PC-9 (cell line): ENCODE data around the gene SFI1. TPM values are rescaled to one million over a fixed set of nuclear protein-coding genes. Genes with fewer than 3 reads are reported as not detected.
"Not testable (repeated sequence)": the region's sequence is repeated elsewhere in the genome, so short reads cannot be mapped to it uniquely, and the experiment has no call there.

Source experiments
- BruUV-seq: library from RNA; stranded (reverse); fragments of 400-500 nt; replicated peaks from 2 replicates; lab custom pipeline; 2021; lab: Mats Ljungman, UMichigan
- CTCF ChIA-PET: fragments of 300-600 bp; sonication (Branson Sonifier 250); formaldehyde crosslinking; loops from one replicate; lab custom pipeline; 2022; ENCODE audit warnings: antibody characterized with exemption; lab: Charles Lee
- POLR2A ChIA-PET: fragments of 300-600 bp; sonication (Branson Sonifier 250); formaldehyde crosslinking; loops from one replicate; lab custom pipeline; 2022; ENCODE audit warnings: antibody characterized with exemption; ENCODE audit not compliant: unreplicated experiment; lab: Charles Lee
- DNase-seq, 2 experiments: peaks; one replicate each; pipeline versions ENCODE4 v3.0.0 to v3.0.0-alpha.2; 2015 to 2022; ENCODE audit warnings: mixed read lengths in 1 of 2
- H2AFZ ChIP-seq: fragments of 200-600 bp; sonication (generic); 2 replicates; pipeline ENCODE4 v1.8.1; 2017; ENCODE audit warnings: antibody characterized with exemption
- H3F3A ChIP-seq: fragments of 200-600 bp; sonication (generic); 2 replicates; pipeline ENCODE4 v1.8.1; 2017; ENCODE audit warnings: antibody characterized with exemption, mild to moderate bottlenecking, low read depth; ENCODE audit not compliant: insufficient read depth
- H3K27ac ChIP-seq: fragments of 200-600 bp; sonication (generic); 2 replicates; pipeline ENCODE4 v1.6.1; 2016; ENCODE audit warnings: mixed run types
- H3K27me3 ChIP-seq: fragments of 200-600 bp; sonication (generic); 2 replicates; pipeline ENCODE4 v1.6.1; 2016; ENCODE audit warnings: low read depth, mixed run types; ENCODE audit not compliant: insufficient read depth
- H3K36me3 ChIP-seq: fragments of 200-600 bp; sonication (generic); 2 replicates; pipeline ENCODE4 v1.6.1; 2016; ENCODE audit warnings: low read depth, mixed run types
- H3K4me1 ChIP-seq: fragments of 200-600 bp; sonication (generic); replicated peaks from 2 replicates; pipeline ENCODE4 v1.6.1; 2016; ENCODE audit warnings: mixed run types; ENCODE audit not compliant: insufficient read depth
- H3K4me2 ChIP-seq: fragments of 200-600 bp; sonication (generic); 2 replicates; pipeline ENCODE4 v1.6.1; 2017; ENCODE audit warnings: mixed run types
- H3K4me3 ChIP-seq: fragments of 200-600 bp; sonication (generic); 2 replicates; pipeline ENCODE4 v1.6.1; 2016; ENCODE audit warnings: mixed run types
- H3K79me2 ChIP-seq: fragments of 200-600 bp; sonication (generic); 2 replicates; pipeline ENCODE4 v1.6.1; 2017; ENCODE audit warnings: low read depth, mixed run types
- H3K9me2 ChIP-seq: fragments of 200-600 bp; sonication (generic); 2 replicates; pipeline ENCODE4 v1.8.1; 2017; ENCODE audit warnings: mild to moderate bottlenecking; ENCODE audit not compliant: insufficient read depth
- H3K9me3 ChIP-seq: fragments of 200-600 bp; sonication (generic); 2 replicates; pipeline ENCODE4 v1.8.1; 2016; ENCODE audit warnings: low read depth; ENCODE audit not compliant: insufficient read depth
- H4K20me1 ChIP-seq: fragments of 200-600 bp; sonication (generic); 2 replicates; pipeline ENCODE4 v1.8.1; 2017; ENCODE audit not compliant: insufficient read depth
- CTCF ChIP-seq: fragments of 200-600 bp; sonication (generic); conservative IDR thresholded peaks from 2 replicates; pipeline ENCODE4 v1.6.1; 2017; ENCODE audit warnings: mixed run types, antibody characterized with exemption, mild to moderate bottlenecking, moderate library complexity
- EZH2 ChIP-seq: fragments of 200-600 bp; sonication (generic); IDR thresholded peaks from 2 replicates; pipeline ENCODE4 v1.8.0; 2017; ENCODE audit warnings: antibody characterized with exemption, low read depth
- intact Hi-C: fragments of 100-400 bp; cut with micrococcal nuclease; formaldehyde crosslinking; loops from one replicate; pipeline ENCODE4 v1.10.0; 2022; ENCODE audit not compliant: unreplicated experiment
- total RNA-seq: library from RNA; stranded (reverse); gene quantifications from 2 replicates; pipeline ENCODE4 v1.2.3, GENCODE V29; 2021

SFI1 gene
- total RNA-seq, 1 experiment from 2014 or later: 57.9 TPM

- Histone ChIP-seq H3K4me1 (no peaks in the 10 kb centered on the region), H3K27me3 (no peaks in the 10 kb centered on the region), H3F3A (no peaks in the 10 kb centered on the region), H3K9me2 (no peaks in the 10 kb centered on the region), H3K9me3 (no peaks in the 10 kb centered on the region), H3K79me2 (no peaks in the 10 kb centered on the region), H4K20me1 (no peaks in the 10 kb centered on the region), H3K27ac (no peak overlapping the region), H3K4me3 (no peak overlapping the region), H2AFZ (no peak overlapping the region), H3K36me3 (no peaks in the 10 kb centered on the region), H3K4me2 (no peak overlapping the region)
- ChIA-PET CTCF (interaction anchor here (0.5 to 1.6 kb wide), 5 partner anchors 43 to 414 kb away, joined by 3 to 7 read pairs (median 4); no protein-coding TSS in a partner anchor), POLR2A (no interaction called here)
- DNase-seq: peak in 1 of 2 experiments; percentile 4
- no TSS peak for BruUV-seq
- TF ChIP-seq EZH2: no peak
- TF ChIP-seq CTCF: peak; percentile 77
- intact Hi-C loops: no loop called here
Observed at GRCh38 chr22:31556627-31557203, 60.4 kb downstream of the SFI1 start.

DNA sequence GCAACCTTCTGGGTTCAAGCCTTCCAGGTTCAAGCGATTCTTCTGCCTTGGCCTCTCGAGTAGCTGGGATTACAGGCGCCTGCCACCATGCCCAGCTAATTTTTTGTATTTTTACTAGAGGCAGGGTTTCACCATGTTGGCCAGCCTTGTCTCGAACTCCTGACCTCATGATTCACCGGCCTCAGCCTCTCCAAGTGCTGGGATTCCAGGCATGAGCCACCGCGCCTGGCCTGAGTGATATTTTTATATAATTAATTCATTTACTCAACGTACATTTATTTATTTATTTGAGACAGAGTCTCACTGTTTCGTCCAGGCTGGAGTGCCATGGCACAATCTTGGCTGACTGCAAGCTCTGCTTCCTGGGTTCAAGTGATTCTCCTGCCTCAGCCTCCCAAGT lies 62.2 kb downstream of the SFI1 start:
- BruUV-seq, H3F3A ChIP-seq, H3K4me3 ChIP-seq, H3K27me3 ChIP-seq, H4K20me1 ChIP-seq, DNase-seq, H3K4me2 ChIP-seq, POLR2A ChIA-PET, H3K9me3 ChIP-seq, H3K36me3 ChIP-seq, H3K27ac ChIP-seq, H3K9me2 ChIP-seq, H3K79me2 ChIP-seq, H2AFZ ChIP-seq, H3K4me1 ChIP-seq, intact Hi-C loops: not testable (repeated sequence)
- CTCF ChIA-PET: interaction anchor here (1.0 kb wide), 1 partner anchor 76 kb away, joined by 3 read pairs; no protein-coding TSS in a partner anchor

DNA sequence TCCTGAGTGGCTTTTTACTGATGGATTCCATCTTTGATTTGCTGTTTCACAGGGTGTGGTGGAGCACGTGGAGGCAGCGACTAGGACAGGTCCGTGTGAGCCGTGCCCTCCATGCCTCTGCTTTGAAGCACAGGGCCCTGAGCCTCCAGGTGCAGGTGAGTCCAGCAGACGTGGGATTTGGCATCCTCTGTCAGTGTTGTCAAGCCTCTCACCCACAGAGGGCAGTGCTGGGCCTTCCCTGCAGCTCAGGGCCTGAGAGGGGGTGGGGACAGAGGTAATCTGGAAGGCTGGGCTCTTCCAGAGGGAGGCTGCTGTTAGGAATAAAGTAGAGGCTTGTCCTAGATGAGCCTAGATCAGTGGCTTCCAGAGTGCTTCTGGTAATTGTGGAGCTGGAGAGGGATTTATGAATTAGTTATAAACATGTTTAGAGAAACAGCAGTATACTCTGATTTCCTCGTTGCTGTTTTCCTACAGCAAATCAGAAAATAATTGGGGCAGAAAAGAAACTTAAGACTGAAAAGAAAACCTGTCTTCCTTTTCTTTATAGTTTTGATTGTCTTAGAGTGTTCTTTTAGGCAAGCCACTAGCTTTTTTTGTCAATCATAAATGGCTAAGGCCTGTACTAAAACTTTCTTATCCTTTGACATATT lies 65.0 kb downstream of the SFI1 start:
- Histone ChIP-seq H3K79me2 (no peaks in the 10 kb centered on the region), H3K9me3 (no peaks in the 10 kb centered on the region), H3K36me3 (no peaks in the 10 kb centered on the region), H4K20me1 (no peaks in the 10 kb centered on the region), H3K4me3 (no peak overlapping the region), H3K4me1 (no peaks in the 10 kb centered on the region), H3K9me2 (no peaks in the 10 kb centered on the region), H3K27ac (no peak overlapping the region), H3K27me3 (no peaks in the 10 kb centered on the region), H3K4me2 (no peak overlapping the region), H2AFZ (no peak overlapping the region), H3F3A (no peaks in the 10 kb centered on the region)
- peak; percentile 67 to 82 for DNase-seq
- BruUV-seq: no TSS peak
- CTCF ChIA-PET: interaction anchor here (1.0 kb wide), 2 partner anchors 192 to 409 kb away, joined by 3 to 6 read pairs; no protein-coding TSS in a partner anchor
- intact Hi-C loops: loop anchor here (1.0 to 10.0 kb wide), 4 partner anchors 41 to 409 kb away; partner anchors contain the start of gene YWHAH
- TF ChIP-seq EZH2 (no peak), CTCF (peak; percentile 90)
- POLR2A ChIA-PET: no interaction called here
